ENCODE results near the gene ASPSCR1.

The ASPSCR1 gene

GRCh38 chr17:81930142-81931125 lies 47.0 kb upstream of the ASPSCR1 start:
- TF ChIP-seq POLR2AphosphoS5 (IDR thresholded peaks at IDR 0.05; ENCODE audit: low read depth, low read length), result 0 out of 2 replicates have a peak, but pooled peaks have one; percentile 2
- TF ChIP-seq, protein P1, sequence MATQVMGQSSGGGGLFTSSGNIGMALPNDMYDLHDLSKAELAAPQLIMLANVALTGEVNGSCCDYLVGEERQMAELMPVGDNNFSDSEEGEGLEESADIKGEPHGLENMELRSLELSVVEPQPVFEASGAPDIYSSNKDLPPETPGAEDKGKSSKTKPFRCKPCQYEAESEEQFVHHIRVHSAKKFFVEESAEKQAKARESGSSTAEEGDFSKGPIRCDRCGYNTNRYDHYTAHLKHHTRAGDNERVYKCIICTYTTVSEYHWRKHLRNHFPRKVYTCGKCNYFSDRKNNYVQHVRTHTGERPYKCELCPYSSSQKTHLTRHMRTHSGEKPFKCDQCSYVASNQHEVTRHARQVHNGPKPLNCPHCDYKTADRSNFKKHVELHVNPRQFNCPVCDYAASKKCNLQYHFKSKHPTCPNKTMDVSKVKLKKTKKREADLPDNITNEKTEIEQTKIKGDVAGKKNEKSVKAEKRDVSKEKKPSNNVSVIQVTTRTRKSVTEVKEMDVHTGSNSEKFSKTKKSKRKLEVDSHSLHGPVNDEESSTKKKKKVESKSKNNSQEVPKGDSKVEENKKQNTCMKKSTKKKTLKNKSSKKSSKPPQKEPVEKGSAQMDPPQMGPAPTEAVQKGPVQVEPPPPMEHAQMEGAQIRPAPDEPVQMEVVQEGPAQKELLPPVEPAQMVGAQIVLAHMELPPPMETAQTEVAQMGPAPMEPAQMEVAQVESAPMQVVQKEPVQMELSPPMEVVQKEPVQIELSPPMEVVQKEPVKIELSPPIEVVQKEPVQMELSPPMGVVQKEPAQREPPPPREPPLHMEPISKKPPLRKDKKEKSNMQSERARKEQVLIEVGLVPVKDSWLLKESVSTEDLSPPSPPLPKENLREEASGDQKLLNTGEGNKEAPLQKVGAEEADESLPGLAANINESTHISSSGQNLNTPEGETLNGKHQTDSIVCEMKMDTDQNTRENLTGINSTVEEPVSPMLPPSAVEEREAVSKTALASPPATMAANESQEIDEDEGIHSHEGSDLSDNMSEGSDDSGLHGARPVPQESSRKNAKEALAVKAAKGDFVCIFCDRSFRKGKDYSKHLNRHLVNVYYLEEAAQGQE (IDR thresholded peaks at IDR 0.05; ENCODE audit: insufficient read depth in 1 of 2, low read depth in 2 of 2, low read length in 2 of 2), result peak; percentile 91 to 95
- no peak for TF ChIP-seq FOXP2 (optimal IDR thresholded peaks at IDR 0.05; ENCODE audit: borderline replicate concordance, extremely low read depth, extremely low read length, insufficient read depth)

- TF ChIP-seq FOXP2 (optimal IDR thresholded peaks at IDR 0.05; ENCODE audit: borderline replicate concordance, extremely low read depth, extremely low read length, insufficient read depth) (no peak), POLR2AphosphoS5 (IDR thresholded peaks at IDR 0.05; ENCODE audit: low read depth, low read length) (no peak), TAF1 (IDR thresholded peaks at IDR 0.05; ENCODE audit: borderline replicate concordance, insufficient read depth, low read length) (no peak), SIN3A (IDR thresholded peaks at IDR 0.05; ENCODE audit: borderline replicate concordance, insufficient read depth, low read length) (no peak)
- TF ChIP-seq, protein P1 (IDR thresholded peaks at IDR 0.05; ENCODE audit: insufficient read depth in 1 of 2, low read depth in 2 of 2, low read length in 2 of 2), result no peak
These were observed 46.3 kb upstream of the ASPSCR1 start for GRCh38 chr17:81931189-81931556.

DNA sequence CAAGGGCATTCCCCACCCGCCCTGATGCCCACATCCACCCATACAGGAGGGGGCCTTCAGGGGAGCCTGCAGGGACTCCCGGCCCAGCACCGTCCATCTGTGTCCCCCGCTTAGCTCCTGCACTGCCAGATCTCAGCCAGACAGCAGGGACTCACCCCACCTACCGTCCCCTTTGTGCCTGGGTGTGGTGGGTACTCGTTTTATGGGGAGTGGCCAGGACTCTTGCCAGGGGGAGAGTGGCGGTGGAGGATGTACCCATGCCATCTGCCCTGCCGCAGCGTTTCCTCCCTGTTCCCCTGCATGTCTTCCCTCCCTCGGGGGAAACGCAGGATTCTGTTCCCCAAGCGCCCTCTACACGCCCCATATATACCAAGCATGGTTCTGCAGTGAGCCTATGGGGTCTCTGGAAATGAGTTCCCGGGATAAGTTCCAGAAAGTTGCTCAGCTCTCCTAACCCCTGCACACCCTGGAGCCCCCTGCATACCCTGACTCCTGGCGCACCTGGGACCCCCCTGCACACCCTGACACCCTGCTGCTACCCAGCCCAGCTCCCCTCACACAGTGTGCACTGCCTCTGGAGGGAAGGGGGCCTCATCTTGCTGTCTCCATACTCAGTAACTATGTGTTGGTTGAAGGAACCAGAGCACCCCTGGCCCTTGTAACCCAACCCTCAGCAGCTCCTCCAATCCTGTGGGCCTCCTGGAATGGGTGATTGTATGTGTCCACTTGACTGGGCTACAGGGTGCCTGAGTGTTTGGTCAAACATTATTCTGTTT lies 45.7 kb upstream of the ASPSCR1 start:
- TF ChIP-seq, protein P1 (IDR thresholded peaks at IDR 0.05; ENCODE audit: insufficient read depth in 1 of 2, low read depth in 2 of 2, low read length in 2 of 2), result no peak
- TF ChIP-seq POLR2AphosphoS5 (IDR thresholded peaks at IDR 0.05; ENCODE audit: low read depth, low read length), result no peak; the same call in none of the 2 replicates

DNA sequence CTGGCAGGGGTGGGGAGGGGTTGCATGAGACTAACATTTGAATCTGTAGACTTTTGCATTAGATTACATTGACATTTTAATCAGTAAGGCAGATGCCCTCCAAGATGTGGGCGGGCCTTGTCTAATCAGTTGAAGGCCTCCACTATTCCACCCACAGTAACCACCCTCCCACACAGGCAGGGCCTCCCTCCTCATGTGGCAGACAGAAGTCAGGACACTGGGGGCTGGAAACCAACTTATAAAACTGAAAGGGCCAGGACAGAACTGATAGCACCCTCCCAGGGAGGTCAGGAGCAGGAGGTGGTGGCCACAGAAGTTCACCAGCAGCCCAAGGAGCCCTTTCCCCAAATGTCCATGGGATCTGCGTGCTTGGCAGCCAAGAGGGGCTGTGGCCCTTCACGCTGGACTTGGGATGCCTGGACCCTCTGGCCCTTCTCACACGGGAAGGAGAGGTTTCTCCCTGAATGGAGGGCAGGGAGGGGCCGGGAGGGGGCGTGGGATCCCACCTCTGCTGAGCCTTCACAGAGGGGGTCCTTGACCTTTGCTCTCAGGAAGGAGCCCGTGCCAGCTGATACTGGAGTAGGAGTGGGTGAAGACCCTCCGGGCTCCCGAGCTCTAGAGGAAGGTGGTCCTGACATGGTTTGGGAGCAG lies 45.0 kb upstream of the ASPSCR1 start:
- TF ChIP-seq TAF1 (IDR thresholded peaks at IDR 0.05; ENCODE audit: borderline replicate concordance, insufficient read depth, low read length), result no peak
- no peak for TF ChIP-seq POLR2AphosphoS5 (IDR thresholded peaks at IDR 0.05; ENCODE audit: low read depth, low read length)
- TF ChIP-seq SIN3A (IDR thresholded peaks at IDR 0.05; ENCODE audit: borderline replicate concordance, insufficient read depth, low read length), result no peak
- no peak for TF ChIP-seq FOXP2 (optimal IDR thresholded peaks at IDR 0.05; ENCODE audit: borderline replicate concordance, extremely low read depth, extremely low read length, insufficient read depth)

- TF ChIP-seq, protein P1 (IDR thresholded peaks at IDR 0.05; ENCODE audit: insufficient read depth in 1 of 2, low read depth in 2 of 2, low read length in 2 of 2), result no peak
- TF ChIP-seq POLR2AphosphoS5 (IDR thresholded peaks at IDR 0.05; ENCODE audit: low read depth, low read length) (no peak; the same call in 1 of the 2 replicates), TAF1 (IDR thresholded peaks at IDR 0.05; ENCODE audit: borderline replicate concordance, insufficient read depth, low read length) (no peak), FOXP2 (optimal IDR thresholded peaks at IDR 0.05; ENCODE audit: borderline replicate concordance, extremely low read depth, extremely low read length, insufficient read depth) (no peak), SIN3A (IDR thresholded peaks at IDR 0.05; ENCODE audit: borderline replicate concordance, insufficient read depth, low read length) (no peak)
These were observed 44.2 kb upstream of the ASPSCR1 start for GRCh38 chr17:81933178-81933699.
